Measurements from ENCODE around the gene APOL6. TPM values are rescaled to one million over a fixed set of nuclear protein-coding genes. Genes with fewer than 3 reads are reported as not detected.

Gene APOL6
- total and polyA plus RNA-seq, 2 of the 4 experiments (the other 2 are of a cell fraction), result 1.2 to 7.2 TPM

DNA sequence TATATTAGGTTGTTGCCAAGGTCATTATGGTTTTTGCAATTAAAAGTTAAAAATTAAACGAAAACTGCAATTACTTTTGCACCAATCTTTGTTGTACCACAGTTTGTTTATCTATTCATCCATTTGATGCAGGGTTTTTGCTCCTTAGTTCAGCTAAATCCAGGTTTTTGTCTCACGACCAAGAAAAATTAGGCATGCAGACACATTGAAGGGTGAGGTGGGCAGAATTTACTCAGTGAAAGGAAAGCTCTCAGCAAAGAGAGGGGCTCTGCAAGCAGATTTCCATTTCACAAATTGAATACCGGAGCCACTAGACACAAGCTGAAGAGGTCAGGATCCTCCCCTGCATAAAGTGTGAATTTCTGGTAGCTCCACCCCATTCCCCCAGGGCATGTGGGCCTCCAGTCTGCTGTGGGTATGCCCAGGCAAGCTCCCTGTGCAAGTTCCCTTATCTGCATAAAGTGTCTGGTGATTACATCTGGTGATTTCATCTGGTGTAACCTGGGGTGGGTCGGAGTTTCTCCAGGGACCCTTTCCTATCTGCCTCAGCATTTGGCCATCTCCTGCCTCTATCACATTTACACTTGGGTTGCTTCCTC lies 33.3 kb downstream of the APOL6 start:
- Histone ChIP-seq H3K79me1 (ENCODE audit: low read depth in 1 of 2, low read length in 2 of 2) (no peaks in the 10 kb centered on the region), H3K27ac (ENCODE audit: insufficient read depth, low read length) (no peak overlapping the region), H2AK9ac (replicated peaks; ENCODE audit: low read depth, low read length, poor library complexity) (no peak overlapping the region), H2BK20ac (ENCODE audit: low read depth, low read length) (no peak overlapping the region), H2AK5ac (ENCODE audit: low read depth, low read length) (no peak overlapping the region), H2BK120ac (ENCODE audit: low read depth, low read length) (no peak overlapping the region), H4K91ac (ENCODE audit: insufficient read depth, low read depth, low read length) (no peak overlapping the region), H4K5ac (ENCODE audit: low read depth, low read length) (no peak overlapping the region), H2BK15ac (ENCODE audit: low read depth, low read length) (no peak overlapping the region), H3K9me3 (ENCODE audit: control insufficient read depth, insufficient read depth, low read length) (peaks cover 3% of the 10 kb centered on the region; the same call in 1 of the 2 replicates), H2BK5ac (ENCODE audit: low read depth, low read length, poor library complexity, severe bottlenecking) (no peak overlapping the region), H3K4ac (ENCODE audit: low read depth, low read length) (no peak overlapping the region), H3K4me1 (ENCODE audit: control insufficient read depth, insufficient read depth, low read length) (no peaks in the 10 kb centered on the region), H4K8ac (ENCODE audit: low read depth in 2 of 2, low read length in 2 of 2) (no peak overlapping the region), H4K20me1 (ENCODE audit: insufficient read depth, low read length) (no peaks in the 10 kb centered on the region), H3K4me3 (ENCODE audit: insufficient read depth, low read depth, low read length) (no peak overlapping the region), H2AFZ (replicated peaks; ENCODE audit: low read length, poor library complexity) (no peak overlapping the region), H3K36me3 (ENCODE audit: control insufficient read depth, insufficient read depth, low read length) (no peaks in the 10 kb centered on the region), H3K27me3 (ENCODE audit: control insufficient read depth, insufficient read depth, low read length) (no peaks in the 10 kb centered on the region), H3K14ac (replicated peaks; ENCODE audit: low read depth, low read length) (no peak overlapping the region), H3K18ac (ENCODE audit: low read depth, low read length) (no peak overlapping the region), H3K9me1 (ENCODE audit: insufficient read depth, low read length) (no peaks in the 10 kb centered on the region; the same call in 1 of the 2 replicates), H3K56ac (ENCODE audit: extremely low read depth, insufficient read depth, low read length) (no peak overlapping the region), H3K23ac (ENCODE audit: low read depth, low read length) (no peak overlapping the region), H3K4me2 (ENCODE audit: low read depth, low read length) (no peak overlapping the region), H3K9ac (ENCODE audit: low read depth, low read length) (no peak overlapping the region)
- POLR2A ChIA-PET (ENCODE audit: unreplicated experiment), result no interaction called here
- ATAC-seq (ENCODE audit: low read depth), result no peak
- intact Hi-C loops (cut with micrococcal nuclease) (no loop called here), in situ Hi-C loops (cut with MboI; ENCODE audit: low sequenced_read_pairs) (no loop called here), dilution Hi-C loops (cut with HindIII; ENCODE audit: low sequenced_read_pairs, unreplicated experiment) (no loop called here)
- CTCF ChIA-PET, result no interaction called here
- no peak for DNase-seq
- BruUV-seq (replicated peaks), result no TSS peak
- TF ChIP-seq CEBPB (IDR thresholded peaks at IDR 0.05; ENCODE audit: low read depth, low read length) (no peak), NFE2L2 (IDR thresholded peaks at IDR 0.05; ENCODE audit: low read depth, low read length) (no peak), POLR2A (IDR thresholded peaks at IDR 0.05; ENCODE audit: low read depth, low read length) (no peak), FOS (IDR thresholded peaks at IDR 0.05; ENCODE audit: low read depth, low read length) (no peak), RFX5 (IDR thresholded peaks at IDR 0.05; ENCODE audit: low read depth, low read length) (no peak), MXI1 (IDR thresholded peaks at IDR 0.05; ENCODE audit: borderline replicate concordance, low read depth, low read length) (no peak), BHLHE40 (IDR thresholded peaks at IDR 0.05; ENCODE audit: low read depth, low read length) (no peak), RCOR1 (IDR thresholded peaks at IDR 0.05; ENCODE audit: insufficient replicate concordance, low read length) (no peak), SMC3 (IDR thresholded peaks at IDR 0.05; ENCODE audit: low read depth, low read length) (no peak), RAD21 (IDR thresholded peaks at IDR 0.05; ENCODE audit: low read length) (no peak)
- TF ChIP-seq, protein P1, sequence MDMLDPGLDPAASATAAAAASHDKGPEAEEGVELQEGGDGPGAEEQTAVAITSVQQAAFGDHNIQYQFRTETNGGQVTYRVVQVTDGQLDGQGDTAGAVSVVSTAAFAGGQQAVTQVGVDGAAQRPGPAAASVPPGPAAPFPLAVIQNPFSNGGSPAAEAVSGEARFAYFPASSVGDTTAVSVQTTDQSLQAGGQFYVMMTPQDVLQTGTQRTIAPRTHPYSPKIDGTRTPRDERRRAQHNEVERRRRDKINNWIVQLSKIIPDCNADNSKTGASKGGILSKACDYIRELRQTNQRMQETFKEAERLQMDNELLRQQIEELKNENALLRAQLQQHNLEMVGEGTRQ (IDR thresholded peaks at IDR 0.05; ENCODE audit: low read depth, low read length), result no peak
- TF ChIP-seq, protein P2, sequence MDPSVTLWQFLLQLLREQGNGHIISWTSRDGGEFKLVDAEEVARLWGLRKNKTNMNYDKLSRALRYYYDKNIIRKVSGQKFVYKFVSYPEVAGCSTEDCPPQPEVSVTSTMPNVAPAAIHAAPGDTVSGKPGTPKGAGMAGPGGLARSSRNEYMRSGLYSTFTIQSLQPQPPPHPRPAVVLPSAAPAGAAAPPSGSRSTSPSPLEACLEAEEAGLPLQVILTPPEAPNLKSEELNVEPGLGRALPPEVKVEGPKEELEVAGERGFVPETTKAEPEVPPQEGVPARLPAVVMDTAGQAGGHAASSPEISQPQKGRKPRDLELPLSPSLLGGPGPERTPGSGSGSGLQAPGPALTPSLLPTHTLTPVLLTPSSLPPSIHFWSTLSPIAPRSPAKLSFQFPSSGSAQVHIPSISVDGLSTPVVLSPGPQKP (IDR thresholded peaks at IDR 0.05; ENCODE audit: borderline replicate concordance, low read depth, low read length), result no peak
- no CpG with 5 or more reads among the region's 4 CpGs for WGBS, 2 experiments (ENCODE audit: extremely low coverage in 2 of 2, insufficient read length in 1 of 2)
